Measurements from ENCODE around the gene TNFAIP3.
"Not testable (repeated sequence)": the region's sequence is repeated elsewhere in the genome, so short reads cannot be mapped to it uniquely, and the experiment has no call there.

The TNFAIP3 gene

GRCh38 chr6:137844773-137845172 lies 22.3 kb upstream of the TNFAIP3 start:
- DNase-seq (ENCODE audit: low read depth in 2 of 2), result not testable (repeated sequence)

GRCh38 chr6:137845460-137845859 lies 21.6 kb upstream of the TNFAIP3 start:
- no peak for DNase-seq (ENCODE audit: low read depth in 2 of 2)

GRCh38 chr6:137846274-137846673 lies 20.8 kb upstream of the TNFAIP3 start:
- DNase-seq (ENCODE audit: low read depth in 2 of 2), result no peak

GRCh38 chr6:137846772-137847313 lies 20.2 kb upstream of the TNFAIP3 start:
- no peak for DNase-seq (ENCODE audit: low read depth in 2 of 2)

GRCh38 chr6:137847748-137848147 lies 19.3 kb upstream of the TNFAIP3 start:
- DNase-seq (ENCODE audit: low read depth in 2 of 2), result no peak

GRCh38 chr6:137848672-137849071 lies 18.4 kb upstream of the TNFAIP3 start:
- no peak for DNase-seq (ENCODE audit: low read depth in 2 of 2)

GRCh38 chr6:137849181-137849980 lies 17.7 kb upstream of the TNFAIP3 start:
- DNase-seq (ENCODE audit: low read depth in 2 of 2), result no peak

- no peak for DNase-seq (ENCODE audit: low read depth in 2 of 2)
Measured at GRCh38 chr6:137849981-137850714, 16.9 kb upstream of the TNFAIP3 start.

- no peak for DNase-seq (ENCODE audit: low read depth in 2 of 2)
Measured at GRCh38 chr6:137850816-137851602, 16.1 kb upstream of the TNFAIP3 start.

- no peak for DNase-seq (ENCODE audit: low read depth in 2 of 2)
Measured at GRCh38 chr6:137851669-137852068, 15.4 kb upstream of the TNFAIP3 start.

- no peak for DNase-seq (ENCODE audit: low read depth in 2 of 2)
Measured at GRCh38 chr6:137852346-137852745, 14.7 kb upstream of the TNFAIP3 start.

- no peak for DNase-seq (ENCODE audit: low read depth in 2 of 2)
Measured at GRCh38 chr6:137852811-137853210, 14.2 kb upstream of the TNFAIP3 start.

- no peak for DNase-seq (ENCODE audit: low read depth in 2 of 2)
Measured at GRCh38 chr6:137853569-137854213, 13.4 kb upstream of the TNFAIP3 start.

- no peak for DNase-seq (ENCODE audit: low read depth in 2 of 2)
Measured at GRCh38 chr6:137856138-137856898, 10.7 kb upstream of the TNFAIP3 start.

GRCh38 chr6:137859025-137859424 lies 8.0 kb upstream of the TNFAIP3 start:
- DNase-seq (ENCODE audit: low read depth in 2 of 2), result no peak

GRCh38 chr6:137860394-137861005 lies 6.6 kb upstream of the TNFAIP3 start:
- no peak for DNase-seq (ENCODE audit: low read depth in 2 of 2)

GRCh38 chr6:137861550-137862337 lies 5.3 kb upstream of the TNFAIP3 start:
- no peak for DNase-seq (ENCODE audit: low read depth in 2 of 2)

- DNase-seq (ENCODE audit: low read depth in 2 of 2), result no peak
Measured at GRCh38 chr6:137862419-137863090, 4.5 kb upstream of the TNFAIP3 start.
